IPS DF 19.7 (cell line): ENCODE measurements around the gene MACF1.
"Not testable (repeated sequence)": the region's sequence is repeated elsewhere in the genome, so short reads cannot be mapped to it uniquely, and the experiment has no call there.

Experiments
- DNase-seq: peaks from one replicate; pipeline ENCODE4 v3.0.0-alpha.2; 2013; ENCODE audit warnings: low read depth, low spot score

The MACF1 gene

DNA sequence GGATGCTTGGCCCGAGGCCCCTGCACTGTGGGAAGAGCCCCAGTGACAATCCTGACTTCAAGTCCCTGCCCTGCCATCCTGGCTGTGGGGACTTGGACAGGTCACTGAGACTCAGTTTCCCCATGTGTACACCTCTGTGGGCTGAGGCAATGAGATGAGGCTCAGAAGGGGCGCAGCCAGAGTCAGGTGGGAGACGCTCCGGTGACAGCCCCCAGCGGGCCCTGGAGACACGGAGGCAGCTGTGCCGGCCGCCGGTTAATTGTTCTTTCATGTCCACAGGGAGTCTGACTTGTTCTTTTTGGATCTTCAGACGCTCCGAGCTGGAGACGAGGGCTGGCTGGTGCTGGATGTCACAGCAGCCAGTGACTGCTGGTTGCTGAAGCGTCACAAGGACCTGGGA lies 307.0 kb downstream of the MACF1 start:
- DNase-seq, result not testable (repeated sequence)

DNA sequence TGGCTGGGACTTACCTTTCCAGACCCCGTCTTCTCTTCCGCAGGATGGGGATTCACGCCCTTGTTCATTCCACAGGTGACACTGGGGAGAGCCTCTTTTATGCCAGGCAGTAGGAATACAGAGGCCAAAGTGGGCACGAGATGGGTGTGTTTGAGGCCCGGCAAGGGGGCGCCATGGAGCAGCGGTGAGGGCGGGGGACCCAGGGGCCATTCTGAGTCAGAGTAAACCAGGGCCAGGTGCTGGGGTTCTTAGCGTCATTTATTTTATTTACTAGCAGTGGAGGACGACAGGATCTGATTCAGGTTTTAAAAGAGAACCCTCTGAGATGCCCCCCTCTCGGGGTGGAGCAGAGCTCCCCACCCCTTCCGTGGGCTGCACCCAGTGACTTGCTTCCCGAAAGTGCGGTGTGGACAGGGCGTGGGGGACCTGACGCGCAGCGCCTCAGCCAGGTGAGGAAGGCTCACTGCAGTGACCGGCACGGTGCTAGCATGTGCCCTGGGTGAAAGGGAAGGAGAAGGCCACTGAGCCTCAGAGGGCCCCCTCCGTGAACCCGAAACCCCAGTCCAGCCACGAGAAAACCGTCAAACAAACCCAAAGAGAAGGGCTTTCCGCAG lies 307.8 kb downstream of the MACF1 start:
- not testable (repeated sequence) for DNase-seq

DNA sequence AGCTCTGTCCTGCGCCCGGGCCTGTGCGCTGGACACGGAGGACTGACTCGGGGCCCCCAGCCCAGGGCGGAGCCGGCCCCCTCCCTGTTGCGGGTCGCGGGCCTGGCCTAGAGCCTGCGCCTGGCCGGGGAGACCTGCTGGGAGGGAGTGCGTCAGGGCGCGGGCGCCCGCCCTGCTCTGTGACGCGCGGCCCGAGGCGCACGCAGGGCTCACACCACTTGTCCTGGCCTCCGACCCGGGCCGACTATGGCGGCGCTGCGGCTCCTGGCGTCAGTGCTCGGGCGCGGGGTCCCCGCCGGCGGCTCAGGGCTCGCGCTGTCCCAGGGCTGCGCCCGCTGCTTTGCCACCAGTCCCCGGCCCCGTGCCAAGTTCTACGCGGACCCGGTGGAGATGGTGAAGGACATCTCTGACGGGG lies 310.2 kb downstream of the MACF1 start:
- DNase-seq, result not testable (repeated sequence)

DNA sequence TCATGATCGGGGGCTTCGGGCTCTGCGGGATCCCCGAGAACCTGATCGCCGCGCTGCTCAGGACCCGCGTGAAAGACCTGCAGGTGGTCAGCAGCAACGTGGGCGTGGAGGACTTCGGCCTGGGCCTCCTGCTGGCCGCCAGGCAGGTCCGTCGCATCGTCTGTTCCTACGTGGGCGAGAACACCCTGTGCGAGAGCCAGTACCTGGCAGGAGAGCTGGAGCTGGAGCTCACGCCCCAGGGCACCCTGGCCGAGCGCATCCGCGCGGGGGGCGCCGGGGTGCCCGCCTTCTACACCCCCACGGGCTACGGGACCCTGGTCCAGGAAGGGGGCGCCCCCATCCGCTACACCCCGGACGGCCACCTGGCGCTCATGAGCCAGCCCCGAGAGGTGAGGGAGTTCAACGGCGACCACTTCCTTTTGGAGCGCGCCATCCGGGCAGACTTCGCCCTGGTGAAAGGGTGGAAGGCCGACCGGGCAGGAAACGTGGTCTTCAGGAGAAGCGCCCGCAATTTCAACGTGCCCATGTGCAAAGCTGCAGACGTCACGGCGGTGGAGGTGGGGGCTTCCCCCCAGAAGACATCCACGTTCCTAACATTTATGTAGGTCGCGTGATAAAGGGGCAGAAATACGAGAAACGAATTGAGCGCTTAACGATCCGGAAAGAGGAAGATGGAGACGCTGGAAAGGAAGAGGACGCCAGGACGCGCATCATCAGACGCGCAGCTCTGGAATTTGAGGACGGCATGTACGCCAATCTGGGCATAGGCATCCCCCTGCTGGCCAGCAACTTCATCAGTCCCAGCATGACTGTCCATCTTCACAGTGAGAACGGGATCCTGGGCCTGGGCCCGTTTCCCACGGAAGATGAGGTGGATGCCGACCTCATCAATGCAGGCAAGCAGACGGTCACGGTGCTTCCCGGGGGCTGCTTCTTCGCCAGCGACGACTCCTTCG lies 310.9 kb downstream of the MACF1 start:
- not testable (repeated sequence) for DNase-seq

DNA sequence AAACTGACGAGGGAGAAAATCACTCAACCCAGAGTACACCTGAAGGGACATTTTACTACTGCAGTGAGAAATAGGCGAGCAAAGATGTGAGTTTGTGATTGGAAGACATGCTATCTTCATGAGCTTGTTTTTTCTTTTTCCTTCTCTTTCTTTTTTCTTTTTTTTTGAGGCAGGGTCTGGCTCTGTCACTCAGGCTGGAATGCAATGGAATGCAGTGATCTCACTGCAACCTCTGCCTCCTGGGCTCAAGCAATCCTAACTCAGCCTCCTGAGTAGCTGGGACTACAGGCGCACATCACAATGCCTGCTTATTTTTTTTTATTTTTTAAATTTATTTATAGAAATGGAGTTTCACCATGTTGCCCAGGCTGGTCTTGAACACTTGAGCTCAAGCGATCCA lies 312.3 kb downstream of the MACF1 start:
- DNase-seq, result not testable (repeated sequence)

DNA sequence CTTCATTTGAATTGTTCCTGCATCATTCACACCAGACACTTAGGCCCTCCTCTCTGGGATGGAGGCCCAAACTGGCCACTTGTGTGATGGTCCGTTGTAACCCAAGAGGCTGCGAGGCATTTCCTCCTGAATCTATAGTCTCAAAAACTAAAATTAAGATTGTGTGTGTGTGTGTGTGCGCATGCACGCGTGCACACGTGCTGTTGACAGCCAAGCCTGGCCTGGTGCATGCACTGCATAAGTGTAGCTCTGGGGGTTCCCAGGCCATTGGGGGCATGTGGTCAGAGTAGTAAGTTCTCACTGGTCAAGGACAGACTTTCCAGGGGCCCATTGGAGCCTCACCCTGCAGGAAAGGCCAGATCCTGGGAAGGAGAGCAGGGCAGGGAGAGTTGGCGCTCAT lies 313.4 kb downstream of the MACF1 start:
- not testable (repeated sequence) for DNase-seq

DNA sequence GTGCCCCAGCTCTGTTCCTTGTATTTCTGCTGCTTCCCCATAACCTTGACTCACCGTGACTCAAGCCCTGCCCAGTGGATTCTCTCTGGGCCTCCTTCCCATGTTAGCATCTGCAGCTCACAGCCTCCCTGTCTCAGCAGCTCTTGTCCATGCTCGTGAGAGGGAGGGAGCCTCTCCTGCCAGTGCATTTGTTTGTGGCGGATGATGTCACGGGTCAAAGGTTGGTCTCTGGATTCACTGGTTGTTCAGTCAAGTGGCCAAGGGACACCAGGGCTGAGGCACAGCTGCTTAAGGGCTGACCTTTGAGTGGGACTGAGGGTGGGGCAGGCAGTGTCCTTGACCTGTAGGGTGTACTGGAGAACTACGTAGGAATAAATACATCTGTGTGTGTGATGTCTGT lies 314.9 kb downstream of the MACF1 start:
- DNase-seq, result not testable (repeated sequence)

DNA sequence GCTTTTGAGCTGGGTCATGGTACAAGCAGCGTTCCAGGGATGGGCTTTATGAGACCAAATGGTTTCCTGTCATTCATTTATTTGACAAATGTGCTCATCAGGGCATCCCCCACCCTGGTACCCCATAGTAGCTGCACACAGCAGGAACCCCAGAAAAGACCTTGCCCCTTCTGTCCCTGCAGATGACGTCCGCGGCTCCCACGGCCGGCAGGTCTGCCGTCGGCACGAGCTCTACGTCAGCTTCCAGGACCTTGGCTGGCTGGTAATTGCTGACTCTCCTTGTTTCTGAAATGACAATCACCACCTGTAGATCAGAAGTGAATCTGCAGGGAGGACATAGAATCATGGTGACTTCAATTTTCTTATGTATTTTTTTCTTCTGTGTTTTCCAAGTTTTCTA lies 317.7 kb downstream of the MACF1 start:
- DNase-seq, result not testable (repeated sequence)

DNA sequence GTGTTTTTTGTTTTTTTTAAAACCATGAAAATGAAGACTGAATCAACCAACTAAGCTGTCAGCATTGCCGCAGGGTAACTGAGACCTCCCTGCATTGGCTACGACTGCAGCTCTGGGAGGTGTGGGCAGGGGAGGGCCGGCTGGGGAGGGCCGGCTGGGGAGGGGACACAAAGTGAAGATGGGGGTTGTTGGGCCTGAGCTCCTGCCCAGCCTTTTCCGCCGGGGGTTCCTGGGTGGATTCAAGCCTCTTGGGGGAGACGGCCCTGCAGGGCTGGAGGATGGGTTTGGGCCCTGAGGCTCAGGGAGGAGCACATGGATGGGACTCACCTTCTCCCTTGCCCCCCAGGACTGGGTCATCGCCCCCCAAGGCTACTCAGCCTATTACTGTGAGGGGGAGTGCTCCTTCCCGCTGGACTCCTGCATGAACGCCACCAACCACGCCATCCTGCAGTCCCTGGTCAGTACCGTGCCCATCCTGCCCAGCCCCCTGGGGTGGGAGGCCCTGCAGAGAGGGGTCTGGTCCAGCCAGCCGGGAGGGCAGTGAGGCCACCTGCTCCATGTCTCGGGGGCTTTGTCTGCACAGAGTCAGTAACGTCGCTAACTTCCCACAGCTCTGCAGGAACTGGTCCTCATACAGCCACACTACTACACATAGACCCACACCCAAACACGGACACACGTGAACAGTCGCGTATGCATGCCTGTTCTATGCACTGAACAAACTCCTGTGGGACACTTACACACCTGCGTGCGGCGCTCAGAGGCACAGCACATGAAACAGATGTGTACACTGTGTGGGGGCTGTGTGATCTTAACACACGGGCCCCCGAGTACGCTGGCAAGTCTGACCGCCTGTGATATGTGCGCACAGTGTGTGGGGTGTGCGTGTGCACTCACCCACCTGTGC lies 318.4 kb downstream of the MACF1 start:
- no peak for DNase-seq

DNA sequence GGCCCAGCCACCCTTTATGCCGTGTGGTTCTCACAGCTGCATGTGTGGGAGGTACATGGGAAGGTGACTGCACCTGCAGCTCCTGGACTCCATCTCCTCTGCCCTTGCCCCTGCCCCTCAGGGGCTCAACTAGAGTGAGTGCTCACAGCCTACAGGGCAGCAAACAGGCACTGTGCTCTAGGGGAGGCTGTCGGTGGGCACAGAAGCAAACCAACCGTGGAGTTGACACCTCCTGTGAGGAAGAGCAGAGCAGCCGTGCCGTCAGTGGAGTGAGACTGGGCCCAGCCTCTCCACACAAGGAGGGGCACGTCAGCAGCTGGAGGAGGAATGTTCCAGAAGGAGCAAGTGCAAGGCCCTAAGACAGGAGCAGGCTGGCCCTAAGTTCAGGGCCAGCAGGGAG lies 319.7 kb downstream of the MACF1 start:
- DNase-seq, result no peak

DNA sequence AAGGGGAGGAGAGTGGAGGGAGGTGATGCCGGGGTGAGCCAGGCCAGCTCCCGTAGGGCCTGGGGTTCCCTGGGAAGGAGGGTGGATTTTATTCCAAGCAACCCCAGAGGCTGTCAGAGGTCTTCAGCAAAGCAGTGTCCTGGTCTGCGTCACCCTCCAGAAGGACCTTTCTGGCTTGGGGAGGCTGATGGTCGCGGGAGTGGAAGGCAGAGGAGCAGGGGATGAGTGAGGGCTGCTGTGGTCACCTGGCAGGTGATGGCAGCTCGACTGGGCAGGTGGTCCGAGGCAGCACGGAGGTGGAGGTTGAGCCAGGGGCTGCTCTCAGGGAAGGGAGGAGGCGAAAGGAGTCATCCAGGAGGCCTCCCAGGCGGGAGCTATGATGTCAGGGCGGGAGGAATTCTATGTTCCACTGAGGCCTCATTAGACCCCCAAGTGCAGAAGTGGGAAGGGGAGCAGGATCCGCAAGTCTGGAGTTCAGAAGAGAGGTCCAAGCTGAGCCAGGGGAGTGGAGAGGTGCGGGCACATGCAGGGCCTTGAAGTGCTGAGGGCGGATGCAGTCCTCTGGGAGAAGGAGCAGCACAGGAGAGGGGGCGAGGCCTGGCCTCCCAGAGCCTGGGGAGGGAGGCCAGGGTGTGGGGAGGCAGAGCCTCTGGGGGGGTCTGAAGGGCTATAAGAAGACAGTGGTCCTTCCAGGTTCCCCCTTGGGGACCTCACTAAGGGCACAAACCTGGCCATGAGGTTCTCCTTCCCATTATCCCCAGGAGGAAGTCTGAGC lies 320.3 kb downstream of the MACF1 start:
- no peak for DNase-seq

DNA sequence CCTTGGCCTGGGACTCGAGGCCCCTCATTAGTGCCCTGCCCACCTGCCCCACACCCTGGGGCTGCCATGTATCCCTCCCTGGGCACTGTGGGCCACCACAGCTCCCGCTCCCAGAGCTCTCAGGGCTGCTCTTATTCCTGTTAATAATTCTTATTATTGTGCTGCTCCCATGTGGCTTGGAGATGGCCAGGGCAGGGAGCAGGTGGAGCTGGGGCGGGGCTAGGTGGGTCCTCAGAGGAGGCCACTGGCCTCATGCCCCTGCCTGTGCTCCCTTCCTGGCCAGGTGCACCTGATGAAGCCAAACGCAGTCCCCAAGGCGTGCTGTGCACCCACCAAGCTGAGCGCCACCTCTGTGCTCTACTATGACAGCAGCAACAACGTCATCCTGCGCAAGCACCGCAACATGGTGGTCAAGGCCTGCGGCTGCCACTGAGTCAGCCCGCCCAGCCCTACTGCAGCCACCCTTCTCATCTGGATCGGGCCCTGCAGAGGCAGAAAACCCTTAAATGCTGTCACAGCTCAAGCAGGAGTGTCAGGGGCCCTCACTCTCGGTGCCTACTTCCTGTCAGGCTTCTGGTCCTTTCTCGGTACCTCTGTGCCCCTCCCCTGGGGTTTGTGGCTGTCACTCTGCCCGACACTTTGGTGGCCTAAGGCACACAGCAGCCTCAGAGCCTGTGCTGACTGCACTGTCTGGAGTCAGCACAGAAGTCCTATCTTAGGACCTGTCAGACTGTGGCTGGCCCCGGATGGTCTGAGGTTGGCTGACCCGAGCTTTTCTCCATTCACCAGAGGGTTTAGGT lies 321.1 kb downstream of the MACF1 start:
- DNase-seq, result no peak

DNA sequence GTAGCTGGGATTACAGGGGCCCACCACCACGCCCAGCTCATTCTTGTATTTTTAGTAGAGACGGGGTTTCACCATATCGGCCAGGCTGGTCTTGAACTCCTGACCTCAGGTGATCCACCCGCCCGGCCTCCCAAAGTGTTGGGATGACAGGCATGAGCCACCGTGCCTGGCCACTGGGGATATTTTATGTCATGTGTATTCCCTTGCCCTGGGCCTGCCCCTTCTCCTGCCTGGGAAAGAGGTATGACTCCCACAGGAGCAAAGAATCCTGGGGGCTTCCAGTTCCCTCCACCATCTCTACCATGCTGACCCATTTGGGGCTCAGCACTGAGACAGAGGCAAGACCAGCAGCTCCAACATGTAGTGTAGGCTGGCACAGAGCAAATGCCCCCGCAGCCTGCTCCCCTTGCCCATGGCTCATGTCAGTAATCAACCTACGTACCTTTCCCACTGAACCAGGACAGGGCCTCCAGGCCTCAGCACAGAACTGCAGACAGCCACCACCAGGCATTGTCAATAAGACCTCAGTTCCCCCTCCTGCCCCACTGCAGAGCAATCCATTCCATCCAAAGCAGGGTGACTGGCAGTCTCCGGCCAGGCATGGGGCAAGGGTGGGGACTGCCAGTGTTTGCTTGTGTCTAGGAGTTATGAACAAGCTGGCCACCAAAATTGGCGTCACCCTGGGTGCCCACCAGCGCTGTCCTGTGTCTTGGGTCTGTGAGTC lies 322.1 kb downstream of the MACF1 start:
- no peak for DNase-seq

DNA sequence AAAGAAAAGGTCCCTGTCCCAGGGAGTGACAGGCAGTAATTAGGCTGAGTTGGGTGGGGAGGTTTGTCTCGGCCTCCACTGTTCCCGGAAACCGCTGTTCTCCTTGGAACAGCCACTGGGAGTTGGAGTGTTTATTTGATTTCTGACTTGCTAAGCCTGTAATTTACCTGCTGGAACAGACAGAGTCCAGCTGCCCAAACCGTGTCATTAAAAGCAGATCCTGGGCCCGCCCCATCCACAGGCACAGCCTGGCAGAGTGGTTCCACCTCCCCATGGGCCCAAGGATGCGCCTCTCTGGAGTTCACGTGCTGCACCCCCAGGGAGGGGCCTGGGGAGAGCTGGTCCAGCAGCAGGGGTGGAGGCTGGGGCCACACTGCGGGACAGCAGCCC lies 322.7 kb downstream of the MACF1 start:
- DNase-seq, result not testable (repeated sequence)

DNA sequence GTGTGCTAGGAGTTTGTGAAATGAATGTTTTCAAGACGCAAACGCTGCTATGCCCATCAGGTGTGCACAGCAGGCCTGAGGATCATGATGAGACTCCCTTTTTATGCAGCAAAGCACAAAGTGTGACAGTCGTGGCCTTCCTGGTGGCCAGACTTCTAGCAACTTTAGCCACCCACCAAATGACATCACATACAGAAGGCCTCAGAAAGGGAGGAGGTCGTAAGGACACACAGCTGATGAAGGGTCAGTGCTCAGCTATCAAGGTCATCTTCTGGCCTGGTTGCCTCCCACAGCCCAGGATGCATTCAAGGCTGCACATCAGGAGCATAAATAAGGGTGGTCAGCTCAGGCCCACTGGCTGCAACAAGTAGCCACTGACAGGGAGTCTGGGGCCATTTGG lies 323.6 kb downstream of the MACF1 start:
- no peak for DNase-seq

DNA sequence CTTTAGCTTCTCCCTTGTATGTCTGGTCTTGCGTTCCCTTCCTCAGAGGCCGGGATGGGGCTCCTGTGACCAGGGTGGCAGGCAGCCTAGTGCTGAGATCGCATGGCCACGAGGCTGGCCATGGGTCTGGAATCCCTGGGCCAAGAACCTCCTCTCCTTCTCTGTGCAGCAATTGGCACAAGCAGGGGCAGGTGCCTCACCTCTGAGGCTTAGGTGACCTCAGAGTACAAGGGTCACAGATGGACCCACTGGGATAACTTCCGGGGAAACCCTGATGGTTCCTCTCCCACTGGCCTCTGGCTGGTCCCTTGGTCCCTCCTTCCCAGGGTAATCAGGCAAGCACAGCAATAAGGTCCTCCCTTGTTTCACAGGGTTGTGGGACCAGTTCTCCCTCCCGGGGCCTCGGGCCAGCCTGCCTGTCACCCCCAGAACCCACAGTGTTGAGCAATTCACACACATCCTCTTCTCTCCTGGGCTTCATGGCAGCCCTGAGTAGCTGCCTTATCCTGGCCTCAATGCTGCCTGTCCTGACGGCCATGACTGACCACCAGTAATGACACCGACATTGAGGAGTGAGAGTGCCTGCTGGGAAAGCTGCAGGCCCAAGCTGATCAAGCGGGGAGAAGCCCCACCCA lies 325.5 kb downstream of the MACF1 start:
- DNase-seq, result no peak

DNA sequence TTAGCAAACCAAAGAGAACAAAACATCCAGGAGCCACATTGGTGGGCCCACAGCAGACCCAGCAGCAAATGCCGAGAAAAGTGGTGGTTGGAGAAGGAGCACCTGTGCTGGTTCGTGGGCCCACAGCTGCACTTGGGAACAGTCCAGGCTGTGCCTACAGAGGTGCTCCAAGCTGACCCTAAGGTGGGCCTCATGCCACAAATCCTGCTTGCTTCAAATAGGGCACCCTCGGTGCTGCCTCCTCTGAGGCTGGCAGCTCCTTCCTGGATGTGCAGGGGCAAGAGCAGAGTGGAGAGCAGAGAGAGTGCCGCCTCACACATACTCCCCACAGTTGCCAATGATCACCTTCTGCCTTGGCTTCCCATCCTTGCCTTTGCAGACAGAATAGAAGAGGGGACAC lies 327.0 kb downstream of the MACF1 start:
- no peak for DNase-seq

DNA sequence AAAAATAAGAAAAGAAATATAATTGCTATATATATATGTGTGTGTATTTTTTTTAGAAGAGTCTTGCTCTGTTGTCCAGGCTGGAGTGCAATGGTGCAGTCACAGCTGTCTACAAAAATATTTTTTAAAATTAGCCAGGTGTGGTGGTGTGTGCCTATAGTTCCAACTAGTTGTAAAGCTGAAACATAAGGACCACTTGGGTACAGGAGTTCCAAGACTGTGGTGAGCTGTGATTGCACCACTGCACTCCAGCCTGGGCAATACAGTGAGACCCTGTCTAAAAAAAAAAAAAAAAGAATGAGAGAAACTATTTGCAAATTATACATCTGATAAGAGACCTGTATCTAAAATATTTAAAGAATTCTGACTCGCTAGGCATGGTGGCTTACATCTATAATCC lies 328.9 kb downstream of the MACF1 start:
- DNase-seq, result no peak
